ENCODE measurements around the gene RYR2.
"Not testable (repeated sequence)": the region's sequence is repeated elsewhere in the genome, so short reads cannot be mapped to it uniquely, and the experiment has no call there.

Gene RYR2

DNA sequence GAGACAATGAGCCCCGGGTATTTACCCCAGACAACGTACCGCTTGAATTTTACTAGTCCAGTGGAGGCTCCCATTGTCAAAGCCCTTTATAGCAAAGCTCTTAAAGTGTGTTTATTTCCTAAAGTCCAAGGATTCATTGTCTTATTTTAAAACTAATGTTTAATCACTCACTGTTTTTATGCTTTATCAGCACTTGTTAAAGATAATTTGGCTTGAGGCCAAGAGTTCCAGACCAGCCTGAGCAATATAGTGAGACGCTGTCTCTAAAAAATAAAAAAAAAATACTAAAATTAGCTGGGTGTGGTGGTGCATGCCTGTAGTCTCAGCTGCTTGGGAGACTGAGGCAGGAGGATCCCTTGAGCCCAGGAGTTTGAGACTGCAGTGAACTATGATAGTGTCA is 202.8 kb downstream of the RYR2 start:
- in situ Hi-C loops (cut with MboI; ENCODE audit: low sequenced_read_pairs): no loop called here

DNA sequence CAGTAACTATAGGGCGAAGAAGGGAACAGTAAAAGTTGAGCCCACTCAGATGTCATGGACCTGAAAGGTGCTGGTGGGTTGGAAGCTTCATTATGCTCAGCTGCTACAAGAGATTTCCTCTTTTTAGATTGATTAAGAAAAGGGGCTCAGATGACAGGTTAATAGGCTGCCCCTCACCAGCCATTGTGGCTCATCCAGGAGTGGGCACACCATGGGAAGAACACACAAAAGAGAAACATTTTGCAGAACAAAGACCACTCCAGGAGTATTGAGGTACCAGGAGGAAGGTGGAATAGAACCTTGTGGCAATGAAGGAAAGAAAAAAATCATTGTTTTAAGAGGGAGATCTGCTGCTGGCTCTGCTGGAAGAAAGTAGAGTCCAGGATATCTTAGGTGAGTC is 205.5 kb downstream of the RYR2 start:
- in situ Hi-C loops (cut with MboI; ENCODE audit: low sequenced_read_pairs): no loop called here

DNA sequence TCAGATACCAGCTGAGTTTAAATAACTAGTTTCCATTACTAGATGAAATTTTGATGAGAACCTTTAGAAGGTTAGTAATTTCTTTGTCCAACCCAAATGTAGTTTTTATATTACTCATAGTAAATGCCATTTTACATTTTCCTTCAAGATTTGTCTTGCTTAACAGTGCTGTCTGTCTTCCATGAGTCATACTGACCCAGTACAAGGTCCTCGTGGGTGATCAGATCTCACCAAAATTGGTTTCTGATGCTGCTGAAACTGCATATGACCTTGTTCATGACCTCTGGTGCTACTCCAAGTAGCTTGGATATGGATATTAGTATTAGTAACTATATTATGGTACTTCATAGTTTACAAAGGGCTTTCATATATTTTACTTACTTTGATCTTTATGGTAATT is 207.1 kb downstream of the RYR2 start:
- in situ Hi-C loops (cut with MboI; ENCODE audit: low sequenced_read_pairs): no loop called here

DNA sequence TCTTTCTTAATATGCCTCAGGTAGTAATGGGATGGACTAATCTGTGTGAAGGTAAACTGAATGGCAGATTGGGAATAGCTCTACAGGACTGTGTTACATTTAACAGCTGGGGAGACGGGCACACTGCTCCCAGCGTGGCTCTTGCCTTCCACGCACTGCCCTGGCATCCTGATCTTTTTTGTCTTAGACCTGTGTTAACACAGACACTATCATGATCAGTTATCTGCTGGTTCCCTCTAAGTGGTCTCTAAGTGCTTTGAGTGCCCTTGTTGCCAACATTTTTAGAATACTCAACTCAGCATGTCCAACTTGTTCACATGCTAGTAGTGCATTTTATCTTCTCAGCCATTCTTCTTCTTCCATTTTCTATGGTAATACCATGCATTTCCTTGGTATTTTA is 208.1 kb downstream of the RYR2 start:
- in situ Hi-C loops (cut with MboI; ENCODE audit: low sequenced_read_pairs): no loop called here

DNA sequence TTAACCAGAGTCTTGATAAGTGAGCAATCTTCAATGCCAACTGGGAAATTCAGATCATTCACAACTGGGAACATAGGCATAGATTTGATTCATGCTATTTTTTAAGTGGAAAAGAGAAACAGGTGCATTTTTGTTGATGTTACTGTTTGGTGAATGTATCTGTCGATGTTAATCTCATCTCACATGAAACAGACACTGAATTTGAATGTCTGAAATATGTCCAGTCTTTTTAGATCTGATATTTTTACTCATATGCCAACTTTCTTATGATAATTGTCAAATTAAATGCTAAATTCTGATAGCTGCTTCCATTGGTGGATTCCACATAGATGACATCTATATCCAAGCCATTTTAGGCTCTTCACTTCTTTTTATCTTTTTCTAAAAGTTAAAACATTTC is 213.1 kb downstream of the RYR2 start:
- in situ Hi-C loops (cut with MboI; ENCODE audit: low sequenced_read_pairs): no loop called here

DNA sequence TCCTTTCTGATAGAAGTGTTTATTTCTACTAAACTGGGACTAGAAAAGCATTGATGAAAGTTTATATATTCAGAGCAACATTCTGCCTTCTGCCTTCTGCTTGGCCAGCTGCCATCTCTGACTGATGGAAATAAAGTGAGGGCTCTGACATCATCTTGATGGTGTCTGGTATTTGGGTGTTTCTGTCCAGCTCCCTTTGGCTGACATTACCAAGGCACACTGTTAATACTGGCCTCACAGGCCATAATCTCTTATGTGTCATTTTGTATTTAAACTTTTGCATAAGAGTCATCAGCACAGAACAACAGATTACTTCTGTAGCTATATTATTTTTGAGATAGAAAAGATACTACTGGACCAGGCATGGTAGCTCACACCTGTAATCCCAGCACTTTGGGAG is 216.9 kb downstream of the RYR2 start:
- in situ Hi-C loops (cut with MboI; ENCODE audit: low sequenced_read_pairs): no loop called here

DNA sequence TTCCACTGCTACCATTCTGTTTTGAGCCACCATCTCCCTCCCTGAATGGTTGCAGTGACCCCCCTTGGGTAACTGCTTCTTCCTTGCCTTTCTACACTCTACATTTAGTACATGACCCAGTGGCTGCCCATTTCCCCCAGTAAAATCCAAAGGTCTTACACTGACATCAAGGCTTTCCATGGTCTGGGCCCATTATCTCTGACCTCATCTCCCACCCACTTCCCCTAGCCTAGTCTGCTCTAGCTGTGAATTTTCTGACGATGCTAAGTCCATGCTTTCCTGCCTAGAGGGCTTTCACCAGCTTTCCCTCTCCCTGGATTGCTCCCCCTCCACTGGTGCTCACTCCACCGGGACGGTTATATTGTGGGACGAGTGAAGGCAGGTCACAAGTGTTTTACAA is 219.2 kb downstream of the RYR2 start:
- in situ Hi-C loops (cut with MboI; ENCODE audit: low sequenced_read_pairs): no loop called here

DNA sequence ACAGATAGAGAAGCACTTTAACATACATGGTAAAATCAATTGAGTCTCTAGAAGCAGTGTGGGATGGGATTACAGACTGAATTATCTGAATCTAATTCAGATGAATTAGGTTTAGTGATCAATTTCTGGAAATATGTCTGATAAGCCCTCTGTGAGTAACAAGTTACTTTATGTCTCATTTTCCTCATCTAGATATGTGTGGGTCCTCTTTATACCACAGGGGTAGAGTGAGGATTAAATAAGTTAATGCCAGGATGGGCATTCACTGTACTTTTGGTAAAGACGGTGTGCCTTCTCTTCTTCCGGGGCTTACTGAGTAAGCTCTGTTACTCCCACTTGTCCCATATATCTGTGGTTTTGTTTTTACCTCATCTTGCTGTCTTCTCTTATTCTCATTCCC is 225.8 kb downstream of the RYR2 start:
- in situ Hi-C loops (cut with MboI; ENCODE audit: low sequenced_read_pairs): no loop called here

DNA sequence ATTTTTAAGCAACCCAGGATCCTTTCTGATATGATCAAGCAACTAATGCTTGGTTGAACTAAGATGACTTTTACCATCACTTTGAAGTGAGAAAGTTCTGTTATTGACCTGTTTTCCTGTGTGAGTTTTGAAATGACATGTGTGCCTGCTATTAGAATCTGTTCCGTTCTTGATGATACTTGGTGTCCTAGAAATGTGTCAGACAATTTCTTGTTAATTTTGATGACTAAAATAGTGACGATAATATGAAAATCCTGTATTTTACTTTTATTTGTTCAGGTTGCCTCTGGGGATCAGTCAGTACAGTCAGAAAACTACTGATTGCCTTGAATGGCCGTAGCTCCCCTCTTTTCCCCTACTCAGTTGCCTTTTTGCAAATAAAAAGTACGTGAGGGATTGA is 228.0 kb downstream of the RYR2 start:
- in situ Hi-C loops (cut with MboI; ENCODE audit: low sequenced_read_pairs): no loop called here

DNA sequence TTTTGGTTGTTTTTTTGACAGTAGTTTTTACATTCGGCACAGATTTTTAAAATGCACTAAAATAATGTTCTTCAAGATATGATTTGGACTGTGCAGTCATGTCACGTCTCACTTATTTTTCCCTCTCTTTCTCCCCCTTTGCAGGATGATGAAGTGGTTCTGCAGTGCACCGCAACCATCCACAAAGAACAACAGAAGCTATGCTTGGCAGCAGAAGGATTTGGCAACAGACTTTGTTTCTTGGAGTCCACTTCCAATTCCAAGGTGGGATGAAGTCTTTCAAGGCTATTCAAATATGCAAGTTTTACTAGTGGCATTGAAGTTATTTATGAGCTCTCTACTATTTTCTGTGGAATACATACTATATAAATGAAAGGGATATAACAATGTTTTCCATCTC is 228.4 kb downstream of the RYR2 start:
- in situ Hi-C loops (cut with MboI; ENCODE audit: low sequenced_read_pairs): no loop called here

DNA sequence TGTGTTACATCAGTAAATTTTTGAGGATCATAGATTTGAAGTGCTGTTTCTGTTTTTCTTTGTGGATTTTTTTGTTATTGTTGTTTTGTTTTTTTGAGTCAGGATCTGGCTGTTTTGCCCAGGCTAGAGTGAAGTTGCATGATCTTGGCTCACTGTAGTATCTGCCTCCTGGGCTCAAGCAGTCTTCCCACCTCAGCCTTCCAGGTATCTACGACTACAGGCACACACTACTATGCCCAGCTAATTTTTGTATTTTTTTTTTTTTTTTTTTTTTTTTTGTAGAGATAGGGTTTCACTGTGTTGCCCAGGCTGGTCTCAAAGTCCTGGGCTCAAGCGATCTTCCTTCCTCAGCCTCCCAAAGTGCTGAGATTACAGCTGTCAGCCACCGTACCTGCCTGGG is 236.0 kb downstream of the RYR2 start:
- in situ Hi-C loops (cut with MboI; ENCODE audit: low sequenced_read_pairs): not testable (repeated sequence)

DNA sequence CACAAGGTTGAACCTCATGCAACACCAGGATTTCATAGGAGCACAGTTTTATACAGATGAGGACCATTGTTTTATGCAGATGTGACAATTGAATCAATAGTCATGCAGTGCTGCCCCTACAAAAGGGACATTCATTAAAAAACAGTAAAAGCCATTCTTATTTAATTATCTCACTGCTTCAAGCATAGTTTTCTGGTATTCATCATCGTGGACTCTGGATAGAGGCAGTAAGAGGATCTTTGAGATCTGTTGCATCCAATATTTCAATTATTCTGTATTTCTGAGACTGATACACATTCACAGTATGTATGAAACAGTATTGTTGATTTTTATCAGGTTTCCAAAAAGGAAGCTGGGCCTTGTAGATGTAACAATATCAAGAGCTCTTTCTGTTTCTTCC is 237.6 kb downstream of the RYR2 start:
- in situ Hi-C loops (cut with MboI; ENCODE audit: low sequenced_read_pairs): no loop called here

DNA sequence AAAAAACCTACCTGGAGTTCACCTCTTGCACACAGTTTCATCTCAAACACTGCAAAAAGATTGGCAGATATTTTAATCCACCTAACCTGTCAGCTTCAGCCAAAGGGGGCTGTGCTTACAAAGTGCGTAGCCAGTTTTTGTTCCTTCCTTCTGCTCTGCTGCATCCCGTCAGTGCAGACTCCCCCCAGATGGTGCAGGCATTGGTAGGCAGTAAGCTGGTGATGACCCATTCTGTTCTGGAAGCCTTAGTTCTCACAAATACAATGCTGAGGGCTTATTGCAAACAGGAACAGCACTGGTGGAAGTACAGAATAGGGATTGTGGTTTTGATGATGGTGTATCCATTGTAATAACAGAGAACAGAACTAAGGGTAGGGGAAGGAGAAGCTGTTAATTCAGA is 239.5 kb downstream of the RYR2 start:
- in situ Hi-C loops (cut with MboI; ENCODE audit: low sequenced_read_pairs): no loop called here

DNA sequence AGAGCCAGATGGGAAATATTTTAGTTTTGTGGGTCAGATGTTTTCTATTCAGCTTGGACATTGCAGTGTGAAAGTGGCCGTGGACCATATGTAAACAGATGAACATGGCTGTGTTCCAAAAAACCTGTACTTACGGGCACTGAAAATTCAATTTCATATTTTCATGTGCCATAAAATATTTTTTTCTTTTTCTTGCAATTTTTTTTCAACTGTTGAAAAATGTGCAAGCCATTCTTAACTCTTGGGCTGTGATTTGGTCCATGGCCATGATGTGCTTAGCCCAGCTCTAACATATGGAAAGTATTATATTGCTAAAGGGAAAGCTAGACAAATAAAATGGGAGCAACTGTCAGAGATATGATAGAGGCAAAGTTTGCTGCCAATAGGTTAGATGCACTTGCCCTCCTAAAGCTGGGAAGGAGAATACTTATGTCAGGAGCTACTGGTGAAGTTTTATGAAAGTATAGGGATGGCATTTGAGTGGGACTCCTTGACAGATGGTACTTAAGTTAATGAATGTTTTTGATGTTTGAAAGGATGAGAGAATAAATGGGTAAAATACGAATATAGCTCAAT is 240.3 kb downstream of the RYR2 start:
- in situ Hi-C loops (cut with MboI; ENCODE audit: low sequenced_read_pairs): no loop called here

DNA sequence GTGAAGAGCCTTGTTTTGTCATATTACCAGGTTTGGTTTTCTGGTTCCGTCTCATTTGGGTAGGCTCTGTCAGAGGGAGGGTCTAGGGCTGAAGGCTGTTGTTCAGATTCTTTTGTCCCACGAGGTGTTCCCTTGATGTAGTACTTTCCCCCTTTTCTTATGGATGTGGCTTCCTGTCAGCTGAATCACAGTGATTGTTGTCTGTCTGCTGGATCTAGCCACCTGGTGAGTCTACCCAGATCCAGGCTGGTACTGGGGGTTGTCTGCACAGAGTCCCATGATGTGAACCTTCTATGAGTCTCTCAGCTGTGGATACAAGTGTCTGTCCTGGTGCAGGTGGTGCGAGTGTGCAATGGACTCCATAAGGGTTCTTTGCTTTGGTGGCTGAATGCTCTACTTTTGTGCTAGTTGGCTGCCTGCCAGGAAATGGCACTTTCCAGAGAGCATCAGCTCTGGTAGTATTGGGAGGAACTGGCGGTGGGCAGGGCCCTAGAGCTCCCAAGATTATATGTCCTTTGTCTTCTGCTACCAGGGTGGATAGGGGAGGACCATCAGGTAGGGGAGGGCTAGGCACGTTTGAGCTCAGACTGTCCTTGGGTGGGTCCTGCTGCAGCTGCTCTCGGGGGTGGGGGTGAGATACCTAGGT is 246.0 kb downstream of the RYR2 start:
- in situ Hi-C loops (cut with MboI; ENCODE audit: low sequenced_read_pairs): no loop called here

DNA sequence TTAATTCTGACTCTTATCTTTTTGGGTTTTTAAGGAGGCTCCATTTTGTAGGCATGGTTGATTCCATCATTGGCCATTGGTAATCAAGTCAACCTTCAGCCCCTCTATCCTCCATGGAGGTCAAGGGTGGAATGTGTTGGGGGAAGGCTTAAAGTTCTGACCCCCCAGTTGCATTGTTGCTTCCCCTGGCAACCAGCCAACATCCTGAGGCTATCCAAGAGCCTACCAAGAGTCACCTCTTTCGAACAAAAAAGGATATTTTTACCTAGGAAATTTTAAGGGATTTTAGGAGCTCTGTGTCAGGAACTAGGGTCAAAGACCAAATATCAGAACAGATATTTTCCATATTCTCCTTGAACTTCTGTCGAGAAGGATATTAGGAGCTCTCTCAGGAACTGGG is 251.8 kb downstream of the RYR2 start:
- in situ Hi-C loops (cut with MboI; ENCODE audit: low sequenced_read_pairs): no loop called here

DNA sequence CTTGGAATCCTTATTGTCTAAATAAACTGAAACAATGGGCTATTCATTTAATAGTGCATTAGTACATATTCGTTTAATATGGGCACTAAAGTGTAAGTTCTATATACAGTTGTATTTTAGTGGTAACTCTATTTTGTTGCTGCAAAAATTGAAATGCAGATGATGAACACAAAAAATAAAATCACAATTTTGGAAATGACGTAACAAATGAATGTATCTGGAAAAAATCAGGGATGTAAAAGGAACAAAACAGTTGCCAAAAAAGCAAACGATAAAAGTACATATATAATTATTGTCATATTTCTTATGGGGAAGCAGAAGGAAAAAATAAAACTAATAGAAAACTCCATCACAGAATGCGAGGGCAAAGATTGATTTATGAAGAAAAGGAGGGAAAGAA is 254.9 kb downstream of the RYR2 start:
- in situ Hi-C loops (cut with MboI; ENCODE audit: low sequenced_read_pairs): no loop called here

DNA sequence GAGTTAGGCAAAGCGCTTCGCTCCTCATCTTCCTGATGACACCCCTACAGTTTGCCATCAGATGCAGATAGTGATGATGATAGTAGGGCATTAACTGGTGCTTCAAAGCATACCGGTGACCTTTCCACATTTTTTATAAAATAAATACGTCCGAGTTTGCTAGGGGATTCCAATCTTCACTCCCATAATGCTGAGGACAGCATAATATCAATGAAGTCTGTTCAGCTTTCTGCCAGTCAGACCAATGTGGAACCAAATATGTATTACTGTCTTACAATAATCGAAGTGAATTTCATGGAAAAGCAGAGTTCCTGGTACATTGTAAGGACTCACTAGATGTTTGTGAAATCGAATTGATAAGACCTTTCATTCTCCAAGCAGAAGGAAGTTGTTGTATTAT is 258.7 kb downstream of the RYR2 start:
- in situ Hi-C loops (cut with MboI; ENCODE audit: low sequenced_read_pairs): no loop called here

DNA sequence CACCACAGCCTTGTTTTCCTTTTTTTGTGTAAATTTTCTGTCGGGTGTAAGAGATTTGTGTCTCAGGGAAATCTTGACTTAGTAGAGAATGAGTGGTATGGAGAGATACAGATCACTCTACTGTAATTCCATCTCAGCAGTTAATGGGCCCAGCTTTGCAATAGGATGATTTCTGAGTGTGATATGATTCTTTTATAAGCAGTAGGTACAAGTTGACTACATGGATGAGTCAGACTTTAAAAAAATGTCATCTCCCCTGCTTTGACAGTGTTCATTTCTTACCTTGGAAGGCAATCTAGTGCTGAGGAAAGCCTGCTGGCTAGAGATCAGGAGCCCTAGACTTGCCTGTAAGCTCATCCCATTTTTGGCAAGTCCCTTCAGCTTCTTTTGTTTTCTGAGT is 261.9 kb downstream of the RYR2 start:
- in situ Hi-C loops (cut with MboI; ENCODE audit: low sequenced_read_pairs): no loop called here

DNA sequence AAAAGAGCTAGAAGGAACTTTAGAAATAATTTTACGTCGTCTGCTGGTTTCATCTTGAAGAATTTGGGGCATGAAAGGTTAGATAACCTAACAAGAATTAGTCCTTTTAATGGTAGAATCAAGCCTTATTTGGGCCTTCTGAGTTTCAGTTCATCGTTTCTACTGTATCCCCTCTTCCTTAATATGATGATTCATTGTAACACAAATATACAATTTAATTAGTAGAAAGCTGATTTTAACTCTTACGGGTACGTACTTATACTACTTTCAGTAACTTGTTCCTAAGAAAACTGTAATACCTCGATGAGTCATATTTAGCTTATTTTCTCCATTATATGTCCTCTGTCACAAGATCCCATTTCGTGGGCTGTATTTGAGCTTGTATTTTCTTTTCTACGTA is 264.7 kb downstream of the RYR2 start:
- in situ Hi-C loops (cut with MboI; ENCODE audit: low sequenced_read_pairs): no loop called here

DNA sequence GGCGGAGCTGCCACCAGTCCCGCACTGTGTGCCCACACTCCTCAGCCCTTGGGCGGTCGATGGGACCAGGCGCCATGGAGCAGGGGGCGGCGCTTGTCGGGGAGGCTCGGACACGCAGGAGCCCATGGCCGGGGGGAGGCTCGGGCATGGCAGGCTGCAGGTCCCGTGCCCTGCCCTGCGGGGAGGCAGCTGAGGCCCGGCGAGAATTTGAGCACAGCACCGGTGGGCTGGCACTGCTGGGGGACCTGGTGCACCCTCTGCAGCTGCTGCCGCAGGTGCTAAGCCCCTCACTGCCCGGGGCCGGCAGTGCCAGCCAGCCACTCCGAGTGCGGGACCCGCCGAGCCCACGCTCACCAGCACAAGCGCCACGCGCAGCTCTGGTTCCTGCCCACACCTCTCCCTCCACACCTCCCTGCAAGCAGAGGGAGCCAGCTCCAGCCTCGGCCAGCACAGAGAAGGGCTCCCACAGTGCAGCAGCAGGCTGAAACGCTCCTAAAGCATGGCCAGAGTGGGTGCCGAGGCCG is 267.7 kb downstream of the RYR2 start:
- in situ Hi-C loops (cut with MboI; ENCODE audit: low sequenced_read_pairs): no loop called here

DNA sequence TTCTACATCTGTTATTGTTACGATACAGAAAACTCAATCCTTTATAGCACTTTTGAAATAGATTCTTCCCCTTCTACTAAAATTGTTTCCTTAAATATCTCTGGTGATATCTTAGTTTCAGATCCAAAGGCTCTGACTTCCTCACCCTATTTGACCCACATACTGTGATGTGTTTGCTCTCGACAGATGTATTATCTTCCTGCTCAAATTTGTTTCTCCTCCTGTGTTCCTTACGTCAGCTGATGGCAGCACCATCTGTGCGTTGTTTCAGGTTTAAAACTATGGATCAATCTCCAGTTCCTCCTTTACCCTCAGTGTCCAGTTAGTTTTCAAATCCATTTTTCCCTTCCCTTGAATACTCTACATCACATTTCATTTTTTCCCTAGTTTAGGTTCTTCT is 274.4 kb downstream of the RYR2 start:
- in situ Hi-C loops (cut with MboI; ENCODE audit: low sequenced_read_pairs): no loop called here

DNA sequence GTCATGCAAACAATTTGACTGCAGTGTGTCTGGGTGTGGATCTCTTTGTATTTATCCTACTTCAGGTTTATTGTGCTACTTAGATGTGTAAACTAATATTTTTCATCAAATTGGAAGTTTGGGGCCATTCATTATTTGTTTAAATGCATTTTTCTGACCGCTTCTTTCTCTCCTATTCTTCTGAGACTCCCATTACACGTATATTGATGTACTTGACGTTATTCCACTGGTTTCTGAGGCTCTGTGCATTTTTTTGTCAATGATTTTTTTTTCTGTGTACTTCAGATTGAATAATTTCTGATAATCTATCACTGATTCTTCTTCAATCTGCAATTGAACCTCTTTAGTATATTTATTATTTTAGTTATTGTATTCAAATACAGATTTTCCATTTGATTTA is 276.8 kb downstream of the RYR2 start:
- in situ Hi-C loops (cut with MboI; ENCODE audit: low sequenced_read_pairs): no loop called here

Data from HL-60/S4 treated with retinoic acid at 250 ng/mL for 4 days and 3 days (cell line).